Pancreas (tissue), 10 donors: ENCODE data around the gene DYNC1H1. TPM values are rescaled to one million over a fixed set of nuclear protein-coding genes. Genes with fewer than 3 reads are reported as not detected.
"Not testable (repeated sequence)": the region's sequence is repeated elsewhere in the genome, so short reads cannot be mapped to it uniquely, and the experiment has no call there.

ENCODE experiments used
- ATAC-seq, 4 donors: fragments of 200-7000 bp; cut with Tn5 transposase; one replicate each; pipeline versions ENCODE4 v1.8.0 to v1.9.1; 2020; ENCODE audit warnings: mild to moderate bottlenecking in 4 of 4, moderate library complexity in 4 of 4
- DNase-seq, 6 donors: peaks; one replicate each; pipeline ENCODE4 v3.0.0-alpha.2; 2020
- FAIRE-seq: peaks from 2 replicates; lab custom pipeline; 2012; peaks lifted over from hg19 to GRCh38; lab: Jason Lieb, UNC
- H3K27ac ChIP-seq, 4 donors: fragments of 200-600 bp; sonication (generic); 1 replicate in 3 of 4; 2 replicates in 1 of 4; pipeline versions ENCODE4 v1.5.0 to v1.8.0; 2020
- H3K27me3 ChIP-seq, 4 donors: fragments of 200-600 bp; one replicate each; pipeline ENCODE4 v1.8.0; 2021
- H3K36me3 ChIP-seq, 3 donors: fragments of 200-600 bp; sonication (generic) in 1 of 3; one replicate each; pipeline versions ENCODE4 v1.5.0 to v1.8.0; 2020 to 2021
- H3K4me1 ChIP-seq, 3 donors: fragments of 200-600 bp; one replicate each; pipeline ENCODE4 v1.8.0; 2021
- H3K4me3 ChIP-seq, 4 donors: fragments of 200-600 bp; sonication (generic) in 2 of 4; one replicate each; pipeline versions ENCODE4 v1.5.0 to v1.8.0; 2020 to 2021
- H3K9me3 ChIP-seq, 4 donors: fragments of 200-600 bp; one replicate each; pipeline ENCODE4 v1.8.0; 2021
- WGBS, 2 donors: extraction: QIAGEN DNeasy Blood & Tissue Kit; methylation state at CpG; one replicate each; pipeline ENCODE4 v1.1.7; 2013; 5-methylcytosine and 5-hydroxymethylcytosine counted together
- intact Hi-C, 3 donors: fragments of 100-400 bp; cut with DNase I; formaldehyde crosslinking; loops; one replicate each; pipeline versions ENCODE4 v1.11.1 to v1.14.2; 2022
- polyA plus RNA-seq, 2 donors: library from polyadenylated mRNA; stranded (reverse); fragments of 200-250 nt; gene quantifications; one replicate each; pipeline ENCODE4 v1.2.3, GENCODE V29; 2013
- total RNA-seq, 6 donors: library from RNA; stranded (reverse); fragmentation: NEBNext Ultra II Directional in 4 of 6; extraction: Animal tissue kit (Norgen Biotek cat#: 25700) in 4 of 6; gene quantifications; one replicate each; pipeline versions ENCODE4 v1.2.1 to v1.2.4, GENCODE V29; 2021 to 2023
- TF ChIP-seq, protein P1 (sequence below), 4 donors: fragments of 200-600 bp; sonication (generic) in 3 of 4; IDR thresholded peaks; one replicate each; pipeline versions ENCODE4 v1.5.0 to v1.8.0; 2021; ENCODE audit warnings: antibody characterized with exemption in 4 of 4
- donor health status: healthy with polysubstance abuse.
- donor health status: DM: no; HTN: no; CAD: no; lungs with moderate emphysema.
- donor health status: DM: no; HTN: no; CAD: no.
- donor health status: control.
- donor health status: control.
- donor health status: Bipolar disorder and iron deficiency.
- donor health status: DM: yes; HTN: yes; CAD: no.
- donor health status: DM: no; HTN: no; CAD: no.
- donor health status: DM: no; HTN: no; CAD: no.
- donor health status: DM: yes; HTN: yes; CAD: no.

The DYNC1H1 gene
- total and polyA plus RNA-seq, 8 donors: 95.7 to 215 (median 132) TPM

DNA sequence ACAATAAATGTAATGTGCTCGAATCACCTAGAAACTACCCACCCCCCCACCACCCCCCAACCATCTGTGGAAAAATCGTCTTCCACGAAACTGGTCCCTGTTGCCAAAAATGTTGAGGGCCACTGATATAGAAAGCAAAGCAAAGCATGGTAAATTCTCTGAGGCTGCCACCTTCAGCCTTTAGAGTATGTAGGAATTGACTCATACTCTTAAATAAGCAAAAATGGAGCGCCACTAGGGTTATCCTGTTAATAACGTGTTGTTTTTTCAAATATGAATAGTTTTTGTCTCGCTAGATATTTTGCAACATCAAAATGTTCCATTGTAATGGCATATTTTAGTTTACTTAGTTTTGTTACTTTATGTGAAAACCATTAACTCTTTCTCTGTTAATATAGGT, 18.2 kb downstream of the DYNC1H1 start:
- Histone ChIP-seq H3K27me3 (no peaks in the 10 kb centered on the region), H3K36me3 (peaks cover 13 to 72% (median 30%) of the 10 kb centered on the region in 3 donors), H3K27ac (no peak overlapping the region), H3K4me1 (peaks cover 0 to 15% (median 7%) of the 10 kb centered on the region in 3 donors), H3K4me3 (no peak overlapping the region), H3K9me3 (no peaks in the 10 kb centered on the region)
- TF ChIP-seq, protein P1, sequence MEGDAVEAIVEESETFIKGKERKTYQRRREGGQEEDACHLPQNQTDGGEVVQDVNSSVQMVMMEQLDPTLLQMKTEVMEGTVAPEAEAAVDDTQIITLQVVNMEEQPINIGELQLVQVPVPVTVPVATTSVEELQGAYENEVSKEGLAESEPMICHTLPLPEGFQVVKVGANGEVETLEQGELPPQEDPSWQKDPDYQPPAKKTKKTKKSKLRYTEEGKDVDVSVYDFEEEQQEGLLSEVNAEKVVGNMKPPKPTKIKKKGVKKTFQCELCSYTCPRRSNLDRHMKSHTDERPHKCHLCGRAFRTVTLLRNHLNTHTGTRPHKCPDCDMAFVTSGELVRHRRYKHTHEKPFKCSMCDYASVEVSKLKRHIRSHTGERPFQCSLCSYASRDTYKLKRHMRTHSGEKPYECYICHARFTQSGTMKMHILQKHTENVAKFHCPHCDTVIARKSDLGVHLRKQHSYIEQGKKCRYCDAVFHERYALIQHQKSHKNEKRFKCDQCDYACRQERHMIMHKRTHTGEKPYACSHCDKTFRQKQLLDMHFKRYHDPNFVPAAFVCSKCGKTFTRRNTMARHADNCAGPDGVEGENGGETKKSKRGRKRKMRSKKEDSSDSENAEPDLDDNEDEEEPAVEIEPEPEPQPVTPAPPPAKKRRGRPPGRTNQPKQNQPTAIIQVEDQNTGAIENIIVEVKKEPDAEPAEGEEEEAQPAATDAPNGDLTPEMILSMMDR (IDR thresholded peaks at IDR 0.05): no peak
- 81 to 84% methylated on average over 6 of the region's 6 CpGs for whole genome bisulfite sequencing, 2 donors
- FAIRE-seq (no peak), DNase-seq (no peak), ATAC-seq (no peak)
- intact Hi-C loops: no loop called here

DNA sequence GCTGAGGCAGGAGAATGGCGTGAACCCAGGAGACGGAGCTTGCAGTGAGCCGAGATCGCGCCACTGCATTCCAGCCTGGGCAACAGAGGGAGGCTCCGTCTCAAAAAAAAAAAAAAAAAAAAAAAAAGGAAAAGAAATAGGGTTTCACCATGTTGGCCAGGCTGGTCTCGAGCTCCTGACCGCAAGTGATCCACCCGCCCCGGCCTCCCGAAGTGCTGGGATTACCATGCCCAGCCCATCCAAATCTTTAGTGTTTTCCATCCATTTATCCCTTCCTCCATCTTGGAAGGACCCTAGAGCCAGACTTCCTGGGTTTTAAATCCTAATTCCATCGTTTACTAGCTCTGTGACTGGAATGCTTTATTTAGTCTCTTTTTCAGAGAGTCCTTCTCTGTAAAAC, 20.5 kb downstream of the DYNC1H1 start:
- 95 to 96% methylated on average over 6 to 12 of the region's 12 CpGs for WGBS, 2 donors
- H3K4me1 ChIP-seq, H3K27ac ChIP-seq, H3K9me3 ChIP-seq, H3K27me3 ChIP-seq, DNase-seq, intact Hi-C loops, FAIRE-seq, ATAC-seq, H3K4me3 ChIP-seq: not testable (repeated sequence)
- peaks cover 13 to 84% (median 47%) of the 10 kb centered on the region in 3 donors for H3K36me3 ChIP-seq

DNA sequence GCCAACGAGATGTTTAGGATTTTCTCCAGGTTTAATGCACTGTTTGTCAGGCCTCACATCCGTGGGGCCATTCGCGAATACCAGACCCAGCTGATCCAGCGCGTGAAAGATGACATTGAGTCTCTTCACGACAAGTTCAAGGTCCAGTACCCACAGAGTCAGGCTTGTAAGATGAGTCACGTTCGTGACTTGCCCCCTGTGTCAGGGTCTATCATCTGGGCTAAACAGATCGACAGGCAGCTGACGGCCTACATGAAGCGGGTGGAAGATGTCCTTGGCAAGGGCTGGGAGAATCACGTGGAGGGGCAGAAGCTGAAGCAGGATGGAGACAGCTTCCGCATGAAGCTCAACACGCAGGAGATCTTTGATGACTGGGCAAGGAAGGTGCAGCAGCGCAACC, 21.6 kb downstream of the DYNC1H1 start:
- Histone ChIP-seq H3K27me3 (no peaks in the 10 kb centered on the region), H3K9me3 (no peaks in the 10 kb centered on the region), H3K4me3 (no peak overlapping the region), H3K27ac (no peak overlapping the region), H3K36me3 (peaks cover 13 to 84% (median 56%) of the 10 kb centered on the region in 3 donors), H3K4me1 (no peaks in the 10 kb centered on the region)
- FAIRE-seq (no peak), ATAC-seq (no peak), DNase-seq (no peak)
- intact Hi-C loops: no loop called here
- 85 to 88% methylated on average over 16 of the region's 16 CpGs for WGBS, 2 donors
- TF ChIP-seq, protein P1 (IDR thresholded peaks at IDR 0.05): no peak

DNA sequence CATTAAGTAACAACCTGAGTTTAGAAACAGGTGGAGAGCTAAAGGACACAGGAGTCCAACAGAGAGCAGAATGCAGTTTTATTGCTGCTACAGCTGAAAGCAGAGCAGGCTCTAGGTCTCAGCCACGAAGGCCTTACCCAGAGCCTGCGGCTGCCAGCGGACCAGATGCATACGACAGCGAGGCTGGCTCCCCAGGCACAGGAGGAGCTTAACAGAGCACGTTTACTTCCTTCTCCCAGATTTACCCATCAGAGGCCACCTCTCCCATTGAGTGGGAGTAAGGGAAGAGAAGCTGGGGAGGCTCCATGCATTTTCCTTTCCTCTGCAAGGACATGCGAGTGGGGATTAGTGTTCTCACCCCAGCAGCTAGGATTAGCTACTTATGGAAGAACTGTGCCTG, 22.6 kb downstream of the DYNC1H1 start:
- Histone ChIP-seq H3K36me3 (peaks cover 13 to 82% (median 54%) of the 10 kb centered on the region in 3 donors), H3K9me3 (no peaks in the 10 kb centered on the region), H3K27me3 (no peaks in the 10 kb centered on the region), H3K27ac (no peak overlapping the region), H3K4me1 (no peaks in the 10 kb centered on the region), H3K4me3 (no peak overlapping the region)
- no peak for DNase-seq
- ATAC-seq: no peak
- no peak for FAIRE-seq
- TF ChIP-seq, protein P1 (IDR thresholded peaks at IDR 0.05): no peak
- intact Hi-C loops: no loop called here
- WGBS, 2 donors: 84 to 90% methylated on average over 7 of the region's 7 CpGs

DNA sequence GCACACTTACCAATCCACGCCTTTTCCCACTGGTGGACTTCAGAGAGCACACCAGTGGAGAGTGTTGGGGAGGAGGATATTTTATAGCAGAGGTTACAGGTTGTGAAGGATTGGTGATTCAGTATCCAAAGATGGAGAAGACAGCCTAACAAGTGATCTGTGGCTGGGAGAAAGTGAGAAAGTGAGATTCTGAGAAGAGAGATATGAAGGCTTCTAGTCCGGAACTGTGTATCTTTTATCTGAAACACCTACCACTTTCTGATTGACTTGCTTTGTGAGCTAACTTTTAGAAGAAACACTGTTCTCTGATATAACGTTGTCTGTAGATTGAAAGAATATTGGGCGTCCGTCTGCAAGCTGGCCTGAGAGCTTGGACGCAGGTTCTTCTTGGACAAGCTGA, 24.0 kb downstream of the DYNC1H1 start:
- H3K36me3 ChIP-seq: peaks cover 9 to 85% (median 55%) of the 10 kb centered on the region in 3 donors
- no peaks in the 10 kb centered on the region for H3K4me1 ChIP-seq
- WGBS, 2 donors: 91 to 96% methylated on average over 6 of the region's 6 CpGs
- intact Hi-C loops: no loop called here
- TF ChIP-seq, protein P1 (IDR thresholded peaks at IDR 0.05): no peak
- H3K27ac ChIP-seq: no peak overlapping the region
- no peaks in the 10 kb centered on the region for H3K9me3 ChIP-seq
- H3K27me3 ChIP-seq: no peaks in the 10 kb centered on the region
- FAIRE-seq (no peak), DNase-seq (no peak), ATAC-seq (no peak)
- no peak overlapping the region for H3K4me3 ChIP-seq
